Measurements from ENCODE around the gene RBFOX2.

The RBFOX2 gene

GRCh38 chr22:35892192-35892591, 136.4 kb downstream of the RBFOX2 start:
- no peak for DNase-seq

DNA sequence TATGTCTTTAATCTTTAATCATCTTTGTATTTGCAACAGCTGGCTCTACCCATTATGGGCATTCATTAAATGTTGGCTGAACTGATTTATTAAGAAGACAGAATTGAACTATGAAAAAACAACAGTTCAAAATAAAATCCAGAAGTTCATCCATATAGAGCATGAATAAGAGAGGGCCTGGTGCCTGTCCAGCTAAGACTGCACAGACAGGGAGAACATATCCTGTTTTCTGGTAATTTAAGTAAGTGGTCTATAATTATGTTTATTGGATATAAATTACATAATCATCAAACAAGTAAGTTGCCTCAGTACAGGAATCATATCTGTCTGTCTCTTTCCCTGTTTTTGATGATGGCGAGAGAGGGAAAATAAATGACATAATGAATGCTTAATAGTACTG, 137.2 kb downstream of the RBFOX2 start:
- no peak for DNase-seq

DNA sequence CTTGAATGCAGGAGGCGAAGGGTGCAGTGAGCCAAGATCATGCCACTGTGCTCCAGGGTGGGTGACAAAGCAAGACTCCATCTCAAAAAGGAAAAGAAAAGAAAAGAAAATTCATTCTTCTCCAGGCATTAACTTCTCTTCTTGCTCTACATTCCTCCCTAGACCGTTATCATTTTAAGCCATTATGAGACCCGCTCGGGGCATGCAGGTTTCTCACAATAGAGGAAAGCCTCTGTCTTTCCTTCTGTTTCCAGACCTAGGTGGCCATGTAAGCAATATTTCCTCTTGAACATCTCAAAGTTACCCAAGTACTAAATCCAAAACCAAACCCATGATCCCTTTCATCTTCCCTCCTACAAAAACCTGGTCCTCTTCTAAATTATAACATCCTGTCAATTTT, 139.6 kb downstream of the RBFOX2 start:
- no peak for DNase-seq

DNA sequence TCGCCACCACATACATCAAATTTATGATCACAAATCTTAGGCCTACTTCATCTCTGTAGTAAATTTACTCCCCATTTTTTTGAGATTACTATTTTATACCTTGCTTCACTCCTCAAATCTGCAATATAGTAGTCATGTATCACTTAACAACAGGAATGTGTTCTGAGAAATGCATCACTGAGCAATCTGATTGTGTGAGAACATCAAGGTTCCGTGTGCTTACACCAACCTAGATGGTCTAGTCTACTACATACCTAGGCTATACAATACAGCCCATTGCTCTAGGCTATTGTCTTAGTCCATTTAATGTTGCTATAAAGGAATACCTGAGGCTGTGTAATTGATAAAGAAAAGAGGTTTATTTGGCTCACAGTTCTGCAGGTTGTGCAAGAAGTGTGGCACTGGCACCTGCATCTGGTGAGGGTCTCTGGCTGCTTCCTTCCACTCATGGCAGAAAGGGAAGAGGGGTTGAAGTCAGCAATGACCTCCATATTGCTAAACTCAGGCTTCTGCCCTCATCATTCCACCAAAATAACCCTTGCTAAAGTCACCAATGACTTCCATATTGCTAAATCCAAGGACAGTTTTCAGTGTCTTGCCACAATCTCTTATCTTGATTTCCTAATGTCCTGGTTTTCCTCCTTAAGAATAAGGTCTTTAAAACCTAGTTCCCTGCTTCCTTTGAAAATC, 140.3 kb downstream of the RBFOX2 start:
- DNase-seq: no peak

DNA sequence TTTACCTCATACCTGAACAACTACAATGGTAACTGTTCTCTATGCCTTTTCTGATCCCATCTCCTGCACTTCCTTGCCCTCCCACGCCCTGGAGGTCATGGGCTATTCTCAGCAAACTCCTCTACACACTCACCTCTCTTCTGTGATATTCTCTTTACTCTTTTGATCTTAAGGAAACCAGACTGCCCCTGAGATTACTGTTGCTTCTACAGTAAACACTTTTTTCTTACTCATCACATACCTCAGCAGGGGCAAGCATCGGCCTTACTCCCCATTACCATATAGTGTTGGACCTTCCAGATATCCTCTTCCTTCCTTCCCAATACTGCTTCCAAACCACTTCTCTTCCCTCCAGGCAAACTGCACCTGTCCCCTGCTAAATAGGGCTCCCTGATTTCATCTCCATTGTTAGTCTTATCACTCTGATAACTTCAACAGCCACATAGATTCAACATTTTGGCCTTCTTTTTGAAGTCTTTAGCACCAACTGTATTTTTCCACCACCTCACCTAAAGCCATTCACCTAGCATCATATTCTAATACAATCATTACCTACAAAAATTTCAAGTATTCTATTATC, 141.2 kb downstream of the RBFOX2 start:
- no peak for DNase-seq

DNA sequence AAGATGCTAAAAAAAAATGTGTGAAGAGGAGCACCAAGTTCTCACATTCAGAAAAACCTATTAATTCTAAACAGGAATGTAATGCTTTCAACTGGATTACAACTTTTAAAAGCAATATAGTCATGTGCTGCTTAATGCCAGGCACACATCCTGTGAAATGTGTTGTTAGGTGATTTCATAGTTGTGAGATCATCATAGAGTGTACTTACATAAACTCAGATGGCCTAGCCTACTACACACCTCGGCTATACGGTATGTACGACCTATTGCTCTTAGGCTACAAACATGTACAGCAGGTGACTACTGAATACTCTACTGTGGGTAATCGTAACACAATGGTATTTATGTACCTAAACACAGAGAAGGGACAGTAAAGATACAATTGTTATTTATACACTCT, 142.3 kb downstream of the RBFOX2 start:
- no peak for DNase-seq

DNA sequence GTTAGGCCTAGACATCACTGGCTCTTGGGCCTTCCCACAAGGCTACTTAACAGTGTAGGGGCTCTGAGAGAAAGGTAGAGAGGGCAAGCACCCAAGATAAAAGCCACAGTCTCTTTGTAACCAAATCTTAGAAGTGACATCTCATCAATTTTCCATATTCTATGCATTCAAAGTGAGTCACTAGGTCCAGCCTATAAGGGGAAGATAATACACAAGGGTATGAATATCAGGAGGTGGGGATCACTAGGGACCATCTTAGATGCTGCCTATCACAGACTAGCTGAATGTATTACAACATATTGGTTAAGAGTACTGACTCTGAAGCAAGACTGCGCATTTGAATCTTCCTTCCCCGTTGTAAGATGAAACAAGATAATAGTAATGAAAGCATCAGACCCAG, 144.1 kb downstream of the RBFOX2 start:
- DNase-seq: no peak

GRCh38 chr22:35883031-35883620, 145.5 kb downstream of the RBFOX2 start:
- DNase-seq: no peak

GRCh38 chr22:35882211-35883030, 146.2 kb downstream of the RBFOX2 start:
- DNase-seq: no peak

DNA sequence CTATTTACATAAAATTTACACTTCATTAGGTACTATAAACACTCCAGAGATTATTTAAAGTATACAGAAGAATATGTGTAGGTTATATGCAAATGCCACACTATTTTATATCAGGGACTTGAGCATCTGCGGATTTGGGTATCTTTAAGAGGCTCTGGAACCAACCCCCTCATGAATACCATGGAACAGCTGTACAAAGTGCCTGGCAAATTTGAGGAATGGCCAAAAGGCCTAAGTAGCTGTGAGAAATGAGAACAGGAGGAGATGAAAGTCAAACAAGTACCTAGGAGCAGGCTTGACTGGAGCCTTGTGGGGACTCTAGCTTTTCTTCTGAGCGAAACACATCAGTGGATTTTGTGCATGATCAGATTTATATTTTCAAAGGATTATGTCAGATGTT, 149.3 kb downstream of the RBFOX2 start:
- DNase-seq: no peak

- no peak for DNase-seq
These were observed 155.2 kb downstream of the RBFOX2 start for GRCh38 chr22:35873426-35873825.

- DNase-seq: no peak
These were observed 156.2 kb downstream of the RBFOX2 start for GRCh38 chr22:35872451-35872850.

DNA sequence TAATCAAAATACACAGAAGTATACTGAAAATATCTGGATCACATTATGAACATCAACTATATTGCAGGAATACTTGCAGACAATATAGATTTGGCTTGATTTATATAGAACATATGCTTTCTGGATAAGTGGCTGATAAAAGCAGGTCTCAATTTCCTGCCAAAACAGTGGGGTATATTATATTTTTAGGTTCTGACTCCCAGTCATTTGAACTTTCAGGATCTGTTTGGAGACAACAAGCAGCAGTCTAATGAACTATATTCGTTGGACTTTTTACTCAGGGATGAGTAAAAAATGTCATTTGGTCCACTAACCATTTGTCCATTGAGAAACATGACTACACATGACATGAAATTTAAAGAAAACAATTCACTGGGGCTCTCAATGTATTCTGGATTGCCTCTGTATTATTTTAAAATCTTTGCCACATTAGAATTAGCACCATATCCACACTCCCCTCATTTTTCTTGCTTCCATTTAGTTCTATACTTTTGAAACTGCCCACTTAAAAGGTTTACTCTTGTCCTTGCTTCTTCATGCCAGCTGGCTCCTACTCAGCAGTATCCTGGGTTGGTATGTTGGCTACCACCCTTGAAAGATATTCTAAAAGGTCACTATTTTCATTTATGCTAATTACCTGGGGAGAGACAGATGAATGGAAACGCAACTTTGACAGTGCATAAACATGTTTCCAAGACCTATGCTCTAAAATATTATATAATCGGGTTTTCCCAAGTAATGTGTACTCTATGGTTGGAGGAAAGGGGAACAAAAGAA, 157.9 kb downstream of the RBFOX2 start:
- no peak for DNase-seq

DNA sequence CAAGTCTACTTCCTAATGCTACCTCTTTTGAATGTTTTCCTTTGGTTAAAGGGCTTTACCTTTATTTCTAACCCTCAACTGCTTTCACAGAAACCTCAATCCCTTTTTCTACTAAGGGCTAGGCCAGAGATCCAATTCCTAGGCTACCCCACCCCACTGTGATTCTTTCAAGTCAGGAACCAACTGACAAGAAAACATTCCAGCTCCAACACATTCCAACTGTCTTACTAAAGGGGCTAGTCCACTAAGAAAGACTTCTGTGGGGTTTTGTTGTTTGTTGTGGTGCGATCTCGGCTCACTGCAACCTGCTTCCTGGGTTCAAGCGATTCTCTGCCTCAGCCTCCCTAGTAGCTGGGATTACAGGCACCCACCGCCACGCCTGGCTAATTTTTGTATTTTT, 159.7 kb downstream of the RBFOX2 start:
- no peak for DNase-seq

GRCh38 chr22:35866651-35867050, 162.0 kb downstream of the RBFOX2 start:
- no peak for DNase-seq

DNA sequence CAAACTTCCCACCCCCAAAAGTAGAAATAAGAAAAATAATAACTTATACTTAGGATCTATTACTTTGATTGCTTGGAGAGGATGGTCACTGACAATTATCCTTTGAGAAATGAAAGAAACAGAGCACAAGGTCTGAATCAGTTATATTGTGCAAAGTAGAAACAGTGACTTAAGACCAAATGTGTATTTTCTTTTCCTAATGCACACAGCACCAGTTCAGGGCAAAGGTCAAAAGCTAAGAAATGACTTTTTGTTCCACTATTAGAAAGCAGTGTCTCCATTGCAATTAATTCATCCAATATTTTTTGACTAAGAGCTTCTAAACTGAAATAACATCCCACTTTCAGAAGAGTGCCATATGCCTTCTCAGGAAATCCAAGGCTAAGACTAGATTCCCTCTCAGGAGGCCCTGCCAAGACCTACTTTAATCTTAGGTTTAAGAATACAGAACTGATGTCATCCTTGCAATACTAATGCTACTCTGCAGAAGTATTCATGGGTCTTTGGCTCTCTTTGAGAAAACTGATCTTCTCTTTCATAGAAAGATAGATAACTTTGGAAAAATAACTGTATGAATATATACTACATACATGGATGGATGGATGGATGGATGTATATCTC, 164.0 kb downstream of the RBFOX2 start:
- no peak for DNase-seq

GRCh38 chr22:35863432-35863831, 165.2 kb downstream of the RBFOX2 start:
- no peak for DNase-seq

DNA sequence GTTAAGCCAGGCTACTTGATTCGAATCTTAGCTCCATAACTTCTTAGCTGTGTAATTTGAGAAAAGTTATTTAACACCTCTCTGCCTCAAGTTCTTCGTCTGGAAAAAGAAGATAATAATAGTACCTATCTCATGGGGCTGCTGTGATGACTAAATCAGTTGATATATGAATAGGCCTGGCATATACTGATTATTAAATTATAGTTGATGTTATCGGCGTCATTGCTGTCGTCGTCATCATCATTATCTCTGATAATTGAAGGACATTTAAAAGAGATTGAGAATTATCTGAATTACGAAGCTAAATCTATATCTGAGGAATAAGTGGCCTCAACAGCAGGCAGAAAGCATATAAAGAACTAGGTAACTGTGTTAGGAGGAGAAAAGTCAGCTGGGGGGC, 165.9 kb downstream of the RBFOX2 start:
- DNase-seq: no peak

DNA sequence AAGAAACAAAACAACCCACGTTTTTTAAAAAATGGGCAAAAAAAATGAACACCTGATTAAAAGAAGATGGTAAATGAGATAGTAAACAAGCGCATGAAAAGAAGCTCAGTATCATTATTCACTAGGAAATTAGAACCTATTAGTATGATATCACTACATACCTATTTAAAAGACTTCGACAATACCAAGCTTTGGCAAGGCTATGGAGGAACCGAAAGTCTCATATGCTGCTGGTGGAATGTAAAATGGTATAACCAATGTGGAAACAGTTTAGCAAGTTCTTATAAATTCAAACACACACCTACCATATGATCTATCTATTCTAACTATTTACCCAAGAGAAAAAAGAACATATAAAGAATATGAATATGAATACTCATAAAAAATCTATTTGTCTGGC, 167.2 kb downstream of the RBFOX2 start:
- DNase-seq: no peak

DNA sequence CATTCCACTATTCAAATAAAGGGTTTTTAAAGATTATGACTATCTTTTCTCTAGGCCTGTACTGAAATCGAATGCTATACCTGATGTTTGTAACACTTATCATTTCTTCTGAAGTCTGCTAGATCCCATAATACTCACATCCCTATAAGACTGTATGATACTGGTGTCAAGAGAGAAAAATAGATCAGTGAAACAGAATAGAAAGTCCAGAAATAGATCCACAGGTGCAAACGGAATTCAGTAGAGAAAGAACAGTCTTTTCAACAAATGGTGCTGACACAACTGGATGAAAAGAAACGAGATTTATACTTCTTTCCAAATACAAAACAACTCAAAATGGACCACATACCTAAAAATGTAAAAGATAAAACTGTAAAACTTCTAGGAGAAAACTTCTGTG, 167.8 kb downstream of the RBFOX2 start:
- no peak for DNase-seq

GRCh38 chr22:35860087-35860733, 168.4 kb downstream of the RBFOX2 start:
- no peak for DNase-seq

DNA sequence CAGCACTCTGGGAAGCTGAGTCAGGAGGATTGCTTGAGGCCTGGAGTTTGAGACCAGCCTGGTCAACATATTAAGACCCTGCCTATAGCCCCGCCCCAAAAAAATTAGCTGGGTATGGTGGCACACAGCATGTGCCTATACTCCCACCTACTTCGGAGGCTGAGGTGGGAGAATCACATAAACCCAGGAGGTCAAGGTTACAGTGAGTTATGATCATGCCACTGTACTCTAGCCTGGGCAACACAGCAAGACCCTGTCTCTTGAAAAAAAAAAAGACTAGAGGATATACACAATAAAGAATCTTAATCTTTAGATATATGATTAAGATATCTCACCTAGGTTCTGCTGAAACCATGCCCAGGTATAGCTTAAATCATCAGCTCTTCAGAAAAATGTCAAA, 174.3 kb downstream of the RBFOX2 start:
- no peak for DNase-seq

Data from CD4-positive, alpha-beta T cell treated with Interleukin-21 for 1 hour (primary cell).